ENCODE measurements around the gene F5. TPM values are rescaled to one million over a fixed set of nuclear protein-coding genes. Genes with fewer than 3 reads are reported as not detected.
"Not testable (repeated sequence)": the region's sequence is repeated elsewhere in the genome, so short reads cannot be mapped to it uniquely, and the experiment has no call there.

Gene F5
- total and polyA plus RNA-seq, 4 donors, result 0.48 to 3.5 (median 1.2) TPM

DNA sequence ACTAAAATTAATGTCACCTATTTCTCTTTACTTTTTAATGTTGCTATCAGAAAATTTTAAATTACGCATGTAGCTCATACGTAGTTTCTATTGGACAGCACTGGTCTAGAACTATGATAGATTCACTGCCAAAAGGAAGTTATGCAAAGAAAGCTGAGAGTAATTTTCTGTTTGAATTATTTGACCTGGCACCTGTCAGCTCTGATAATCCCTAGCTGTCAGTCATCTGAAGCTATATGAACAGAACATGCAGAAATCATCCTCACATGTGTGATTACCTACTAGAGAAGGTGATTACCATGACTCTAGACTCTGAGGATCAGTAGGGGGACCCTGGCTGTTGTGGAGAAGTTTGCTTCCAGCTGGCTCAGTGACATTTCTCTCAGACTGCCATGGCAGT, 40.8 kb downstream of the F5 start:
- H3K27me3 ChIP-seq (ENCODE audit: control insufficient read depth in 1 of 2, insufficient read depth in 2 of 2, low read length in 1 of 2), result no peaks in the 10 kb centered on the region
- ATAC-seq (ENCODE audit: low FRiP score) (no peak), DNase-seq (no peak)
- intact Hi-C loops (cut with DNase I), result loop anchor here in 1 of 2 donors (5.0 kb wide), 1 partner anchor 78 kb away; no protein-coding TSS in a partner anchor
- no peak overlapping the region for H3K27ac ChIP-seq (ENCODE audit: low read depth in 1 of 2, low read length in 2 of 2)
- whole genome bisulfite sequencing, 2 donors, result 53 to 58% methylated on average over 2 of the region's 2 CpGs
- H3K4me3 ChIP-seq (ENCODE audit: low read length in 2 of 2), result no peak overlapping the region
- no peaks in the 10 kb centered on the region for H3K4me1 ChIP-seq (ENCODE audit: control insufficient read depth in 1 of 2, insufficient read depth in 2 of 2, low read length in 2 of 2)
- H3K36me3 ChIP-seq (ENCODE audit: control insufficient read depth in 1 of 2, insufficient read depth in 2 of 2, low read length in 1 of 2), result no peaks in the 10 kb centered on the region
- no peaks in the 10 kb centered on the region for H3K9me3 ChIP-seq (ENCODE audit: control insufficient read depth, low read length)

DNA sequence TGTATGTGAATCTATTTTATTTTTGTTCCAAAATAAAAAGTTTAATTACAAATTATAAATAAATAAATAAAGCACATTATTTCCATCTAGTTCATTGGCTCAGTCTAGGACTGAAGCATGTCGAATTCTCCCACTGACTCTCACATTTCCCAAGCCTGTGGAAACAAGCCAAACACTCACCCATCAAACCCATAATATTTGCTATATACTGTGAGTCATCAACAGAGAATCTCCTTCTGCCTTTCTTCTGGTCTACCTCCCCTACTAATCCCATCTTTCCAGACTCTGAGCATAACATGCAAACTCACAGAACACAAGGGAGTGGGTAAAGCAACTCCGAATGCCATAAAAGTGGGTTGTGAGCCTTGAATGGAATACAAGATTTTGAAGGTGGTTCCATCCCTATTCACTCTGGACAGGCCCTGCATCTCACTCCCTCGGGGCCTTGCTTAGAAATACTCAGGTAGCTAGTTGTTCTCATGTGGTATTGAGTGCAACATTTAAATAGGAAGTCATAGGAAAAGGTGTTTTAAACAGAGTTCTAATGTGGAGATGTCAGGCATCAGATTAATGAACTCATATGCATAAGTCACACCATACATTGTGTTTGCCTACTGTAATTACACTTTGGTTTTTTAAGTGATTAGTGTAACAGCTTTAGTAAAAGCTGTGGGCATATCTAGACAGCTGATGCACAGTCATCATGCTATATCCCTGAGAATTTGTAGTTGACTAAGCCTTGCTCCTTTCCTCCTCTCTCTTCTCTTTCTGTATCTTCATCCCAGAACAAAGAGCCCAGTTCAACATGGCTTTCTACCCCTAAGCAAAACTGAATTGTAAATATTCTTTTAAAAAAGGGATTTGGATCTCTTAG, 47.0 kb downstream of the F5 start:
- 67 to 72% methylated on average over 3 of the region's 3 CpGs for WGBS, 2 donors
- H3K36me3 ChIP-seq (ENCODE audit: control insufficient read depth in 1 of 2, insufficient read depth in 2 of 2, low read length in 1 of 2), result no peaks in the 10 kb centered on the region
- intact Hi-C loops (cut with DNase I), result no loop called here
- H3K27ac ChIP-seq (ENCODE audit: low read depth in 1 of 2, low read length in 2 of 2), result no peak overlapping the region
- H3K4me1 ChIP-seq (ENCODE audit: control insufficient read depth in 1 of 2, insufficient read depth in 2 of 2, low read length in 2 of 2), result no peaks in the 10 kb centered on the region
- H3K27me3 ChIP-seq (ENCODE audit: control insufficient read depth in 1 of 2, insufficient read depth in 2 of 2, low read length in 1 of 2), result no peaks in the 10 kb centered on the region
- ATAC-seq (ENCODE audit: low FRiP score) (no peak), DNase-seq (no peak)
- no peak overlapping the region for H3K4me3 ChIP-seq (ENCODE audit: low read length in 2 of 2)
- no peaks in the 10 kb centered on the region for H3K9me3 ChIP-seq (ENCODE audit: control insufficient read depth, low read length)

DNA sequence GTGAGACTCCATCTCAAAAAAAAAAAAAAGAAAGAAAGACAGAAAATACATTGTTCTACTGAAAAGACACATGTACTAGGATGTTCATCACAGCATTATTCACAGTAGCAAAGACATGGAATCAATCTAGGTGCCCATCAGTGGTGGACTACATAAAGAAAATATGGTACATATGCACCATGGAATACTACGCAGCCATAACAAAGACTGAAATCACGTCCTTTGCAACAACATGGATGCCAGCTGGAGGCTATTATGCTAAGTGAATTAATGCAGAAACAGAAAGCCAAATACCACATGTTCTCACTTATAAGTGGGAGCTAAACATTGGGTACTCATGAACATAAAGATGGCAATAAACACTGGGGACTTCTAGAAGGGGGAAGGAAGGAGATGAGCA, 51.6 kb downstream of the F5 start:
- DNase-seq, result no peak
- 88 to 91% methylated on average over 2 of the region's 2 CpGs for WGBS, 2 donors
- intact Hi-C loops (cut with DNase I), result no loop called here

DNA sequence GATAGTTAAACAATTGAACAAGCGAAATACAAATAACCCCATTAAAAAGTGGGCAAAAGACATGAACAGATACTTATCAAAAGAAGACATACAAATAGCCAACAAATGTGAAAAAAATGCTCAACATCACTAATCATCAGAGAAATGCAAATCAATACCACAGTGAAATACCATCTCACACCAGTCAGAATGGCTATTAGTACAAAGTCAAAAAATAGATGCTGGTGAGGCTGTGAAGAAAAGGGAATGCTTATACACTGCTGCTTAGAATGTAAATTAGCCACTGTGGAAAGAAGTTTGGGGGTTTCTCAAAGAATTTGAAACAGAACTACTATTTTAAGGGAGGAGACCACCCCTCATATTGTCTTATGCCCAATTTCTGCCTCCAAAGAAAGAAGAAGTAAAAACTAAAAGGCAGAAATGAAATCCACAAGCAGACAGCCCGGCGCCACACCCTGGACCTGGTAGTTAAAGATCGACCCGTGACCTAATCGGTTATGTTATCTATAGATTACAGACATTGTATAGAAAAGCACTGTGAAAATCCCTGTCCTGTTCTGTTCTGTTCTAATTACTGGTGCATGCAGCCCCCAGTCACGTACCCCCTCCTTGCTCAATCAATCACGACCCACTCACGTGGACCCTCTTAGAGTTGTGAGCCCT, 52.6 kb downstream of the F5 start:
- DNase-seq; H3K9me3 ChIP-seq (ENCODE audit: control insufficient read depth, low read length); H3K4me3 ChIP-seq (ENCODE audit: low read length in 2 of 2); ATAC-seq (ENCODE audit: low FRiP score); intact Hi-C loops (cut with DNase I); H3K27me3 ChIP-seq (ENCODE audit: control insufficient read depth in 1 of 2, insufficient read depth in 2 of 2, low read length in 1 of 2); H3K4me1 ChIP-seq (ENCODE audit: control insufficient read depth in 1 of 2, insufficient read depth in 2 of 2, low read length in 2 of 2); H3K36me3 ChIP-seq (ENCODE audit: control insufficient read depth in 1 of 2, insufficient read depth in 2 of 2, low read length in 1 of 2); H3K27ac ChIP-seq (ENCODE audit: low read depth in 1 of 2, low read length in 2 of 2): not testable (repeated sequence)
- 88 to 89% methylated on average over 9 of the region's 9 CpGs for WGBS, 2 donors

More for the DNA sequence above, 51.6 kb downstream of the F5 start:
- Histone ChIP-seq H3K4me3 (ENCODE audit: low read length in 2 of 2) (no peak overlapping the region), H3K27me3 (ENCODE audit: control insufficient read depth in 1 of 2, insufficient read depth in 2 of 2, low read length in 1 of 2) (no peaks in the 10 kb centered on the region), H3K9me3 (ENCODE audit: control insufficient read depth, low read length) (no peaks in the 10 kb centered on the region), H3K27ac (ENCODE audit: low read depth in 1 of 2, low read length in 2 of 2) (no peak overlapping the region), H3K36me3 (ENCODE audit: control insufficient read depth in 1 of 2, insufficient read depth in 2 of 2, low read length in 1 of 2) (no peaks in the 10 kb centered on the region), H3K4me1 (ENCODE audit: control insufficient read depth in 1 of 2, insufficient read depth in 2 of 2, low read length in 2 of 2) (no peaks in the 10 kb centered on the region)
- no peak for ATAC-seq (ENCODE audit: low FRiP score)

GRCh38 chr1:169530448-169530847, 55.8 kb downstream of the F5 start:
- Histone ChIP-seq H3K27ac (ENCODE audit: low read depth in 1 of 2, low read length in 2 of 2) (no peak overlapping the region), H3K9me3 (ENCODE audit: control insufficient read depth, low read length) (no peaks in the 10 kb centered on the region), H3K27me3 (ENCODE audit: control insufficient read depth in 1 of 2, insufficient read depth in 2 of 2, low read length in 1 of 2) (no peaks in the 10 kb centered on the region), H3K36me3 (ENCODE audit: control insufficient read depth in 1 of 2, insufficient read depth in 2 of 2, low read length in 1 of 2) (no peaks in the 10 kb centered on the region), H3K4me3 (ENCODE audit: low read length in 2 of 2) (no peak overlapping the region), H3K4me1 (ENCODE audit: control insufficient read depth in 1 of 2, insufficient read depth in 2 of 2, low read length in 2 of 2) (no peaks in the 10 kb centered on the region)
- DNase-seq, result no peak
- 59 to 75% methylated on average over 3 of the region's 3 CpGs for WGBS, 2 donors
- ATAC-seq (ENCODE audit: low FRiP score), result no peak
- intact Hi-C loops (cut with DNase I), result no loop called here

GRCh38 chr1:169529068-169529642, 57.1 kb downstream of the F5 start:
- DNase-seq (no peak), ATAC-seq (ENCODE audit: low FRiP score) (no peak)
- no peaks in the 10 kb centered on the region for H3K4me1 ChIP-seq (ENCODE audit: control insufficient read depth in 1 of 2, insufficient read depth in 2 of 2, low read length in 2 of 2)
- no peak overlapping the region for H3K27ac ChIP-seq (ENCODE audit: low read depth in 1 of 2, low read length in 2 of 2)
- H3K27me3 ChIP-seq (ENCODE audit: control insufficient read depth in 1 of 2, insufficient read depth in 2 of 2, low read length in 1 of 2), result no peaks in the 10 kb centered on the region
- H3K4me3 ChIP-seq (ENCODE audit: low read length in 2 of 2), result no peak overlapping the region
- no peaks in the 10 kb centered on the region for H3K9me3 ChIP-seq (ENCODE audit: control insufficient read depth, low read length)
- intact Hi-C loops (cut with DNase I), result no loop called here
- H3K36me3 ChIP-seq (ENCODE audit: control insufficient read depth in 1 of 2, insufficient read depth in 2 of 2, low read length in 1 of 2), result no peaks in the 10 kb centered on the region
- 30 to 33% methylated on average over 3 of the region's 3 CpGs for WGBS, 2 donors

- DNase-seq, result no peak
- H3K27ac ChIP-seq (ENCODE audit: low read depth in 1 of 2, low read length in 2 of 2), result no peak overlapping the region
- H3K9me3 ChIP-seq (ENCODE audit: control insufficient read depth, low read length), result no peaks in the 10 kb centered on the region
- no peak overlapping the region for H3K4me3 ChIP-seq (ENCODE audit: low read length in 2 of 2)
- 55 to 65% methylated on average over 9 of the region's 9 CpGs for WGBS, 2 donors
- no peaks in the 10 kb centered on the region for H3K27me3 ChIP-seq (ENCODE audit: control insufficient read depth in 1 of 2, insufficient read depth in 2 of 2, low read length in 1 of 2)
- no peaks in the 10 kb centered on the region for H3K36me3 ChIP-seq (ENCODE audit: control insufficient read depth in 1 of 2, insufficient read depth in 2 of 2, low read length in 1 of 2)
- no peak for ATAC-seq (ENCODE audit: low FRiP score)
- no peaks in the 10 kb centered on the region for H3K4me1 ChIP-seq (ENCODE audit: control insufficient read depth in 1 of 2, insufficient read depth in 2 of 2, low read length in 2 of 2)
- intact Hi-C loops (cut with DNase I), result no loop called here
Observed at GRCh38 chr1:169528215-169529067, 57.8 kb downstream of the F5 start.

GRCh38 chr1:169527451-169528214, 58.6 kb downstream of the F5 start:
- Histone ChIP-seq H3K27ac (ENCODE audit: low read depth in 1 of 2, low read length in 2 of 2) (no peak overlapping the region), H3K27me3 (ENCODE audit: control insufficient read depth in 1 of 2, insufficient read depth in 2 of 2, low read length in 1 of 2) (no peaks in the 10 kb centered on the region), H3K4me3 (ENCODE audit: low read length in 2 of 2) (no peak overlapping the region), H3K9me3 (ENCODE audit: control insufficient read depth, low read length) (no peaks in the 10 kb centered on the region), H3K36me3 (ENCODE audit: control insufficient read depth in 1 of 2, insufficient read depth in 2 of 2, low read length in 1 of 2) (no peaks in the 10 kb centered on the region), H3K4me1 (ENCODE audit: control insufficient read depth in 1 of 2, insufficient read depth in 2 of 2, low read length in 2 of 2) (no peaks in the 10 kb centered on the region)
- WGBS, 2 donors, result 82 to 86% methylated on average over 5 of the region's 5 CpGs
- ATAC-seq (ENCODE audit: low FRiP score) (peak; percentile 57), DNase-seq (no peak)
- intact Hi-C loops (cut with DNase I), result no loop called here
